HCT116 (cell line): ENCODE results near the gene NPIPB2. TPM values are rescaled to one million over a fixed set of nuclear protein-coding genes. Genes with fewer than 3 reads are reported as not detected.

Experiments used
- ATAC-seq: fragments of 200-7000 bp; cut with Tn5 transposase; 2 replicates; pipeline ENCODE4 v1.9.1; 2020; ENCODE audit warnings: mild to moderate bottlenecking, moderate library complexity
- BruUV-seq: library from RNA; stranded (reverse); fragments of 400-500 nt; replicated peaks from 2 replicates; lab custom pipeline; 2021; lab: Mats Ljungman, UMichigan
- CTCF ChIA-PET: fragments of 300-600 bp; sonication (Branson Sonifier 250); formaldehyde crosslinking; loops from one replicate; lab custom pipeline; 2021; ENCODE audit warnings: antibody characterized with exemption; lab: Charles Lee
- POLR2A ChIA-PET: fragments of 300-600, 350-600 bp; sonication (Branson Sonifier 250); formaldehyde crosslinking; loops from one replicate; lab custom pipeline; 2021; ENCODE audit warnings: antibody characterized with exemption; lab: Charles Lee
- RAD21 ChIA-PET, 2 experiments: fragments of 300-600 bp; sonication (Branson Sonifier 250); formaldehyde crosslinking; loops; one replicate each; lab custom pipeline; 2023; ENCODE audit warnings: low total read pairs in 2 of 2; ENCODE audit not compliant: uncharacterized antibody in 2 of 2, unreplicated experiment in 2 of 2, low non-redundant PET in 1 of 2; lab: Charles Lee
- DNase-seq: peaks from one replicate; pipeline ENCODE4 v3.0.0-alpha.2; 2010; ENCODE audit warnings: low read depth, low spot score
- H2AFZ ChIP-seq: fragments of 200-600 bp; shearing (Covaris generic), sonication (generic); 2 replicates; pipeline ENCODE4 v1.6.1; 2017; ENCODE audit warnings: low read depth, mixed run types, mixed read lengths, antibody characterized with exemption, low read length; ENCODE audit not compliant: poor library complexity, severe bottlenecking
- H3K27ac ChIP-seq: 2 replicates; pipeline ENCODE4 v1.5.1; 2012; ENCODE audit warnings: low read depth, low read length
- H3K27me3 ChIP-seq: fragments of 200-600 bp; sonication (generic); 2 replicates; pipeline ENCODE4 v1.6.1; 2016; ENCODE audit warnings: mixed run types, low read length, mixed read lengths; ENCODE audit not compliant: insufficient read depth
- H3K36me3 ChIP-seq, 2 experiments: fragments of 200-500 bp in 1 of 2; fragments of 200-600 bp in 1 of 2; sonication (Bioruptor generic) in 1 of 2; sonication (generic) in 1 of 2; 2 replicates each; pipeline versions ENCODE4 v1.5.1 to v1.6.1; 2014 to 2016; ENCODE audit warnings: low read length in 2 of 2, inconsistent platforms in 1 of 2, mixed read lengths in 1 of 2, mixed run types in 1 of 2; ENCODE audit not compliant: insufficient read depth in 2 of 2, control insufficient read depth in 1 of 2
- H3K4me1 ChIP-seq, 2 experiments: fragments of 200-600 bp in 1 of 2; sonication (generic) in 1 of 2; 2 replicates each; pipeline versions ENCODE4 v1.5.1 to v1.6.1; 2012 to 2017; ENCODE audit warnings: low read length in 2 of 2, inconsistent platforms in 1 of 2, mild to moderate bottlenecking in 1 of 2, mixed read lengths in 1 of 2, mixed run types in 1 of 2, moderate library complexity in 1 of 2; ENCODE audit not compliant: insufficient read depth in 2 of 2, control insufficient read depth in 1 of 2
- H3K4me2 ChIP-seq: fragments of 200-600 bp; sonication (generic); 2 replicates; pipeline ENCODE4 v1.6.1; 2017; ENCODE audit warnings: mixed run types, low read length, mixed read lengths
- H3K4me3 ChIP-seq, 2 experiments: fragments of 200-600 bp in 1 of 2; sonication (generic) in 1 of 2; replicated peaks in 1 of 2; 2 replicates each; pipeline ENCODE4 v1.5.1; 2011 to 2016; ENCODE audit warnings: low read length in 2 of 2, control low read depth in 1 of 2, low read depth in 1 of 2, mild to moderate bottlenecking in 1 of 2, mixed read lengths in 1 of 2, mixed run types in 1 of 2
- H3K79me2 ChIP-seq: fragments of 200-600 bp; sonication (generic); 2 replicates; pipeline ENCODE4 v1.6.1; 2017; ENCODE audit warnings: mild to moderate bottlenecking, mixed run types, low read length, moderate library complexity, mixed read lengths; ENCODE audit not compliant: insufficient read depth
- H3K9ac ChIP-seq: fragments of 200-600 bp; sonication (generic); 2 replicates; pipeline ENCODE4 v1.6.1; 2016; ENCODE audit warnings: low read length, mixed read lengths
- H3K9me2 ChIP-seq: fragments of 200-600 bp; sonication (generic), shearing (Covaris generic); 2 replicates; pipeline ENCODE4 v1.6.1; 2017; ENCODE audit warnings: mixed run types, mild to moderate bottlenecking, moderate library complexity; ENCODE audit not compliant: insufficient read depth
- H3K9me3 ChIP-seq, 2 experiments: fragments of 200-500 bp in 1 of 2; fragments of 200-600 bp in 1 of 2; sonication (Bioruptor generic) in 1 of 2; sonication (generic) in 1 of 2; 2 replicates each; pipeline ENCODE4 v1.6.1; 2014 to 2017; ENCODE audit warnings: low read length in 2 of 2, mixed read lengths in 2 of 2, inconsistent platforms in 1 of 2, low read depth in 1 of 2, mild to moderate bottlenecking in 1 of 2, mixed run types in 1 of 2, moderate library complexity in 1 of 2; ENCODE audit not compliant: control insufficient read depth in 1 of 2, insufficient read depth in 1 of 2
- H4K20me1 ChIP-seq: fragments of 200-600 bp; sonication (generic), shearing (Covaris generic); 2 replicates; pipeline ENCODE4 v1.6.1; 2017; ENCODE audit warnings: mixed run types, mild to moderate bottlenecking, moderate library complexity; ENCODE audit not compliant: insufficient read depth
- REST ChIP-seq: IDR thresholded peaks from 2 replicates; pipeline ENCODE4 v1.6.1; 2012; ENCODE audit warnings: low read depth
- TCF7L2 ChIP-seq: IDR thresholded peaks from 2 replicates; pipeline ENCODE4 v1.7.0; 2011; ENCODE audit warnings: borderline replicate concordance, inconsistent platforms; ENCODE audit not compliant: insufficient read depth, insufficient read length; ENCODE audit errors: extremely low read depth
- ZFX ChIP-seq: fragments of 450-650 bp; IDR thresholded peaks from 2 replicates; pipeline ENCODE4 v1.6.1; 2017
- intact Hi-C: fragments of 100-400 bp; cut with micrococcal nuclease; formaldehyde crosslinking; loops from 2 replicates; pipeline ENCODE4 v1.10.0; 2022
- total RNA-seq: library from RNA; stranded (reverse); gene quantifications from one replicate; pipeline ENCODE4 v1.2.1, GENCODE V29; 2021; ENCODE audit not compliant: unreplicated experiment

The NPIPB2 gene
- total RNA-seq, 1 experiment from 2014 or later, result 10.7 TPM

GRCh38 chr16:11915644-11916523 is 26.0 kb downstream of the NPIPB2 start, which contains the start of gene GSPT1 (continued):
- no peak for TF ChIP-seq REST
- TF ChIP-seq ZFX, result peak; percentile 82

GRCh38 chr16:11915114-11915643 is 26.7 kb downstream of the NPIPB2 start:
- H3K9ac ChIP-seq, result peak overlapping the region; percentile 82
- ChIA-PET POLR2A (interaction anchor here (1.4 kb wide), 1 partner anchor 8 kb away, joined by 3 read pairs; no protein-coding TSS in a partner anchor), RAD21 (interaction anchor here in 1 of 2 experiments (0.6 kb wide), 1 partner anchor 508 kb away, joined by 3 read pairs; no protein-coding TSS in a partner anchor), CTCF (no interaction called here)
- H3K4me1 ChIP-seq, result peaks cover 17 to 27% of the 10 kb centered on the region in 2 experiments
- peak; percentile 8 for ATAC-seq
- H3K4me3 ChIP-seq, result peak overlapping the region; percentile 64 to 92
- no peak for DNase-seq
- peaks cover 55% of the 10 kb centered on the region for H3K79me2 ChIP-seq
- H3K4me2 ChIP-seq, result peak overlapping the region; percentile 81
- TF ChIP-seq ZFX (peak; percentile 98), TCF7L2 (no peak)
- no peaks in the 10 kb centered on the region for H3K9me3 ChIP-seq
- H3K27me3 ChIP-seq, result no peaks in the 10 kb centered on the region
- H2AFZ ChIP-seq, result no peak overlapping the region
- no TSS peak for BruUV-seq
- no peaks in the 10 kb centered on the region for H3K9me2 ChIP-seq
- peaks cover 23% of the 10 kb centered on the region; the same call in 1 of the 2 replicates for H4K20me1 ChIP-seq
- intact Hi-C loops, result loop anchor here (5.0 kb wide), 1 partner anchor 62 kb away; the partner anchor contains the start of gene SNX29
- H3K27ac ChIP-seq, result peak overlapping the region; percentile 81
- peaks cover 0 to 17% of the 10 kb centered on the region in 2 experiments; a peak in 3 of 4 replicates for H3K36me3 ChIP-seq
